NB4 (cell line): ENCODE measurements around the gene PPM1B.

Source experiments
- POLR2A ChIP-seq: IDR thresholded peaks from 2 replicates; pipeline ENCODE4 v1.6.1; 2011; ENCODE audit warnings: mild to moderate bottlenecking; ENCODE audit not compliant: insufficient read length; ENCODE audit errors: extremely low read depth
- TF ChIP-seq, protein P1 (sequence below): IDR thresholded peaks from one replicate; pipeline ENCODE4 v1.5.1; 2012; ENCODE audit warnings: low read depth, low read length

DNA sequence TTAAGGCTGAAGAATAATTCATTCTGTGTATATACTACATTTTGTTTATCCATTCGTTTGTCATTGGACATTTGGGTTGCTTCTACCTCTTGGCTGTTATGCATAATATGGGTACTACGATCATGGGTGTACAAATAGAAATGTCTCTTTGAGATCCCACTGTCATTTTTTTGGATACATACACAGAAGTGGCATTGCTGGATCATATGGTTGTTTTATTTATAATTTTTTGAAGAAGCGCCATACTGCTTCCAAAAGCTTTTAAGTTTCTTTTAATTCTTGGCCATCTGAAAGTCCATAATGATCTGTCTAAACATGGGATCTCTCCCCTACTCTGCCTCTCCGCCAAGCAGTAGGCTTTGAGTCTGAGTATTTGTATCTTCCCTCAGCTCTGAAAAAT is 18.6 kb downstream of the PPM1B start:
- TF ChIP-seq, protein P1, sequence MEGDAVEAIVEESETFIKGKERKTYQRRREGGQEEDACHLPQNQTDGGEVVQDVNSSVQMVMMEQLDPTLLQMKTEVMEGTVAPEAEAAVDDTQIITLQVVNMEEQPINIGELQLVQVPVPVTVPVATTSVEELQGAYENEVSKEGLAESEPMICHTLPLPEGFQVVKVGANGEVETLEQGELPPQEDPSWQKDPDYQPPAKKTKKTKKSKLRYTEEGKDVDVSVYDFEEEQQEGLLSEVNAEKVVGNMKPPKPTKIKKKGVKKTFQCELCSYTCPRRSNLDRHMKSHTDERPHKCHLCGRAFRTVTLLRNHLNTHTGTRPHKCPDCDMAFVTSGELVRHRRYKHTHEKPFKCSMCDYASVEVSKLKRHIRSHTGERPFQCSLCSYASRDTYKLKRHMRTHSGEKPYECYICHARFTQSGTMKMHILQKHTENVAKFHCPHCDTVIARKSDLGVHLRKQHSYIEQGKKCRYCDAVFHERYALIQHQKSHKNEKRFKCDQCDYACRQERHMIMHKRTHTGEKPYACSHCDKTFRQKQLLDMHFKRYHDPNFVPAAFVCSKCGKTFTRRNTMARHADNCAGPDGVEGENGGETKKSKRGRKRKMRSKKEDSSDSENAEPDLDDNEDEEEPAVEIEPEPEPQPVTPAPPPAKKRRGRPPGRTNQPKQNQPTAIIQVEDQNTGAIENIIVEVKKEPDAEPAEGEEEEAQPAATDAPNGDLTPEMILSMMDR: no peak
- TF ChIP-seq POLR2A: no peak
